Right atrium auricular region (tissue), 2 donors: ENCODE measurements around the gene ADGRV1. TPM values are rescaled to one million over a fixed set of nuclear protein-coding genes. Genes with fewer than 3 reads are reported as not detected.

Experiments used
- DNase-seq: peaks from one replicate; pipeline ENCODE4 v3.0.0-alpha.2; 2019; ENCODE audit warnings: low spot score
- H3K27ac ChIP-seq, 2 donors: fragments of 200-600 bp; sonication (generic); 1 replicate in 1 of 2; 2 replicates in 1 of 2; pipeline ENCODE4 v1.5.1; 2016 to 2019
- H3K27me3 ChIP-seq, 2 donors: fragments of 200-600 bp; sonication (generic); one replicate each; pipeline versions ENCODE4 v1.5.1 to v1.6.0; 2017 to 2019
- H3K36me3 ChIP-seq: fragments of 200-600 bp; sonication (generic); one replicate; pipeline ENCODE4 v1.5.1; 2016
- H3K4me1 ChIP-seq, 2 donors: fragments of 200-600 bp; sonication (generic); one replicate each; pipeline versions ENCODE4 v1.5.1 to v1.6.0; 2017 to 2019
- H3K4me3 ChIP-seq, 2 donors: fragments of 200-600 bp; sonication (generic); 1 replicate in 1 of 2; 2 replicates in 1 of 2; pipeline ENCODE4 v1.5.1; 2017 to 2019; ENCODE audit warnings: mild to moderate bottlenecking in 1 of 2, moderate library complexity in 1 of 2
- H3K9me3 ChIP-seq, 2 donors: fragments of 200-600 bp; sonication (generic); one replicate each; pipeline ENCODE4 v1.5.1; 2019
- CTCF ChIP-seq, 2 donors: fragments of 200-600 bp; sonication (generic); IDR thresholded peaks; one replicate each; pipeline ENCODE4 v1.5.1; 2019; ENCODE audit warnings: antibody characterized with exemption in 2 of 2
- total RNA-seq, 2 donors: library from RNA; depleted of rRNA; stranded (reverse); fragments of >200 nt; gene quantifications; one replicate each; pipeline ENCODE4 v1.1.0, GENCODE V29; 2016

ADGRV1 gene
- 1 to 10 TPM; 1.4 to 1.8 TPM for total RNA-seq

- Histone ChIP-seq H3K4me3 (peak within 1 kb of the TSS; percentile 30 to 46), H3K27me3 (peaks cover 0 to 5% of the 10 kb centered on the region in 2 donors), H3K27ac (no peak within 1 kb of the TSS), H3K9me3 (no peaks in the 10 kb centered on the region), H3K4me1 (peaks cover 0 to 15% of the 10 kb centered on the region in 2 donors), H3K36me3 (no peaks in the 10 kb centered on the region)
- no peak for DNase-seq
- no peak for TF ChIP-seq CTCF (IDR thresholded peaks at IDR 0.05)
These were observed at the start of gene ADGRV1 for GRCh38 chr5:90558344-90559192. TSS of gene ADGRV1 (plus strand) at chr5:90558797. CDS start at chr5:90558896, 99 bp downstream.

- H3K36me3 ChIP-seq: no peaks in the 10 kb centered on the region
- H3K27ac ChIP-seq: no peak overlapping the region
- H3K27me3 ChIP-seq: no peaks in the 10 kb centered on the region
- no peaks in the 10 kb centered on the region for H3K4me1 ChIP-seq
- TF ChIP-seq CTCF (IDR thresholded peaks at IDR 0.05): no peak
- H3K9me3 ChIP-seq: no peaks in the 10 kb centered on the region
- no peak overlapping the region for H3K4me3 ChIP-seq
- DNase-seq: no peak
These were observed 48.2 kb upstream of the ADGRV1 start for GRCh38 chr5:90510438-90510837.

GRCh38 chr5:90514520-90514919 is 44.1 kb upstream of the ADGRV1 start:
- H3K27ac ChIP-seq: no peak overlapping the region
- H3K36me3 ChIP-seq: no peaks in the 10 kb centered on the region
- DNase-seq: no peak
- H3K9me3 ChIP-seq: no peaks in the 10 kb centered on the region
- no peak for TF ChIP-seq CTCF (IDR thresholded peaks at IDR 0.05)
- no peak overlapping the region for H3K4me3 ChIP-seq
- no peaks in the 10 kb centered on the region for H3K27me3 ChIP-seq
- H3K4me1 ChIP-seq: no peaks in the 10 kb centered on the region

GRCh38 chr5:90518661-90519060 is 39.9 kb upstream of the ADGRV1 start:
- Histone ChIP-seq H3K4me3 (no peak overlapping the region), H3K9me3 (no peaks in the 10 kb centered on the region), H3K27me3 (no peaks in the 10 kb centered on the region), H3K4me1 (no peaks in the 10 kb centered on the region), H3K27ac (no peak overlapping the region), H3K36me3 (peaks cover 27% of the 10 kb centered on the region)
- no peak for TF ChIP-seq CTCF (IDR thresholded peaks at IDR 0.05)
- DNase-seq: no peak

- Histone ChIP-seq H3K4me3 (no peak overlapping the region), H3K27me3 (no peaks in the 10 kb centered on the region), H3K36me3 (peaks cover 27% of the 10 kb centered on the region), H3K9me3 (no peaks in the 10 kb centered on the region), H3K27ac (no peak overlapping the region), H3K4me1 (no peaks in the 10 kb centered on the region)
- no peak for DNase-seq
- no peak for TF ChIP-seq CTCF (IDR thresholded peaks at IDR 0.05)
These were observed 39.5 kb upstream of the ADGRV1 start for GRCh38 chr5:90519081-90519480.
